Esophagus squamous epithelium (tissue), 5 donors: ENCODE measurements around the gene TMEM163. TPM values are rescaled to one million over a fixed set of nuclear protein-coding genes. Genes with fewer than 3 reads are reported as not detected.

Experiments used
- DNase-seq: peaks from one replicate; lab custom pipeline; 2025; lab: John Stamatoyannopoulos, UW
- H3K27ac ChIP-seq, 4 donors: fragments of 200-600 bp; sonication (generic); one replicate each; pipeline ENCODE4 v1.5.1; 2016 to 2019; ENCODE audit warnings: mild to moderate bottlenecking in 1 of 4
- H3K27me3 ChIP-seq, 4 donors: fragments of 200-600 bp; sonication (generic); 1 replicate in 3 of 4; 2 replicates in 1 of 4; pipeline versions ENCODE4 v1.5.1 to v1.6.0; 2017 to 2021; ENCODE audit warnings: antibody characterized with exemption in 1 of 4
- H3K36me3 ChIP-seq, 3 donors: fragments of 200-600 bp; sonication (generic); one replicate each; pipeline ENCODE4 v1.5.1; 2016 to 2019
- H3K4me1 ChIP-seq, 3 donors: fragments of 200-600 bp; sonication (generic); one replicate each; pipeline ENCODE4 v1.5.1; 2017 to 2019
- H3K4me3 ChIP-seq, 4 donors: fragments of 200-600 bp; sonication (generic); 1 replicate in 3 of 4; 2 replicates in 1 of 4; pipeline ENCODE4 v1.5.1; 2016 to 2019; ENCODE audit warnings: mild to moderate bottlenecking in 2 of 4, moderate library complexity in 1 of 4
- H3K9me3 ChIP-seq, 3 donors: fragments of 200-600 bp; sonication (generic); one replicate each; pipeline ENCODE4 v1.5.1; 2016 to 2019
- POLR2A ChIP-seq, 4 donors: fragments of 450-650 bp; IDR thresholded peaks; one replicate each; pipeline ENCODE4 v1.6.1; 2017; ENCODE audit warnings: antibody characterized with exemption in 4 of 4, mild to moderate bottlenecking in 4 of 4, moderate library complexity in 3 of 4
- WGBS, 2 donors: methylation state at CpG; one replicate each; pipeline ENCODE4 v1.1.5; 2018; 5-methylcytosine and 5-hydroxymethylcytosine counted together
- intact Hi-C: fragments of 100-400 bp; cut with DNase I; formaldehyde crosslinking; loops from one replicate; pipeline ENCODE4 v1.15.0; 2022
- total RNA-seq, 4 donors: library from RNA; depleted of rRNA; stranded (reverse); fragments of >200 nt; gene quantifications; one replicate each; pipeline ENCODE4 v1.1.0, GENCODE V29; 2016
- TF ChIP-seq, protein P1 (sequence below), 6 experiments: fragments of 450-650 bp in 4 of 6; fragments of 200-600 bp in 2 of 6; sonication (generic) in 2 of 6; IDR thresholded peaks; one replicate each; pipeline ENCODE4 v1.5.1; 2016 to 2019; ENCODE audit warnings: antibody characterized with exemption in 6 of 6, mild to moderate bottlenecking in 4 of 6, moderate library complexity in 4 of 6
- donor health status: DM: yes; HTN: yes; CAD: no.

Gene TMEM163
- total RNA-seq, 4 donors from 2014 or later, result 0.09 to 0.19 (median 0.12) TPM; not detected in 1

DNA sequence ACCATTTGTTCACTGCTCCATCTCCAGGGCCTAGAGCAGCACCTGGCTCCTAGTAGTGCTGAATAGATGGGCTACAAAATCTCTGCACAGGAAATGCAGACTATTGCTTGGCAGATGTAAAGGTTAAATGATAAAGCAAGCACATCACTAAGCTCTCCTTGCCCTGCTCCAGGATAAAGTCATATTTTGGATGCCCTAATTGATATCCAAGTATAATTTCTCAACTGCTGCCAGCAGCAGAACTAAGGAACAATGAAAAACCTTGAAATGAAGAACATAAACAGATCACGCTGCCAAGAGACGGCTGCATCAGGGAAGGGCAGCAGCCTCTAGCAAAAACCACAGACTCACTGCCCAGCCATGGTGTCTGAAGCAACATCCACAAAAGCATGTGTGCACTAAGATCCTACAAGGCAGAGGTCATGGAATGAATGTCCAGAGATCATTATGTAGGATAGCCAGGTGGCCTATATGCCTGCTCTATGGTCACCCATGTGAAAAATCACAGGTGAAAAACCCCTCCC lies 134.7 kb downstream of the TMEM163 start:
- Histone ChIP-seq H3K36me3 (no peaks in the 10 kb centered on the region), H3K4me1 (no peaks in the 10 kb centered on the region), H3K27me3 (no peaks in the 10 kb centered on the region), H3K9me3 (no peaks in the 10 kb centered on the region), H3K27ac (no peak overlapping the region), H3K4me3 (no peak overlapping the region)
- no peak for DNase-seq
- intact Hi-C loops, result no loop called here
- 35 to 47% methylated on average over 2 of the region's 2 CpGs for WGBS, 2 donors
- no peak for TF ChIP-seq POLR2A (IDR thresholded peaks at IDR 0.05)
- TF ChIP-seq, protein P1, sequence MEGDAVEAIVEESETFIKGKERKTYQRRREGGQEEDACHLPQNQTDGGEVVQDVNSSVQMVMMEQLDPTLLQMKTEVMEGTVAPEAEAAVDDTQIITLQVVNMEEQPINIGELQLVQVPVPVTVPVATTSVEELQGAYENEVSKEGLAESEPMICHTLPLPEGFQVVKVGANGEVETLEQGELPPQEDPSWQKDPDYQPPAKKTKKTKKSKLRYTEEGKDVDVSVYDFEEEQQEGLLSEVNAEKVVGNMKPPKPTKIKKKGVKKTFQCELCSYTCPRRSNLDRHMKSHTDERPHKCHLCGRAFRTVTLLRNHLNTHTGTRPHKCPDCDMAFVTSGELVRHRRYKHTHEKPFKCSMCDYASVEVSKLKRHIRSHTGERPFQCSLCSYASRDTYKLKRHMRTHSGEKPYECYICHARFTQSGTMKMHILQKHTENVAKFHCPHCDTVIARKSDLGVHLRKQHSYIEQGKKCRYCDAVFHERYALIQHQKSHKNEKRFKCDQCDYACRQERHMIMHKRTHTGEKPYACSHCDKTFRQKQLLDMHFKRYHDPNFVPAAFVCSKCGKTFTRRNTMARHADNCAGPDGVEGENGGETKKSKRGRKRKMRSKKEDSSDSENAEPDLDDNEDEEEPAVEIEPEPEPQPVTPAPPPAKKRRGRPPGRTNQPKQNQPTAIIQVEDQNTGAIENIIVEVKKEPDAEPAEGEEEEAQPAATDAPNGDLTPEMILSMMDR (IDR thresholded peaks at IDR 0.05), result no peak

DNA sequence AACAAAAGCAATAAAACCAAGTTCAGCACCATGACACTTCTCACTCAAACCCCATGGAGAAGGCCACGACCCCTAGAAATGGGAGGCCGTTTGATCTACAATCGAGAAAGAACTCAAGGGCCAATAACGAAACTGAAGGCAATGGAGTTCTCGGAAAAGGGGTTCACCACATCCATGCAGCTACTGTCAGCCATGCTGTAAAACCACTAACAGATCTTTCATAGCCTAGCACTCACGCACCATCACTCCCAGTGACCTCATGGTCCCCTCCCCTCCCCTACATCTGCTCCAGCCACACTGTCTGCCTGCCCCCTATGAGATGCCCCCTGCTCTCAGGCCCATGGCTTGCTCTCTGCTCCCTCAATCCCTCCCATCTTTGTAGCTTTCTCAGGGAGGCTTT lies 135.3 kb downstream of the TMEM163 start:
- no peaks in the 10 kb centered on the region for H3K9me3 ChIP-seq
- H3K4me3 ChIP-seq, result no peak overlapping the region
- no peaks in the 10 kb centered on the region for H3K36me3 ChIP-seq
- no peaks in the 10 kb centered on the region for H3K4me1 ChIP-seq
- TF ChIP-seq, protein P1 (IDR thresholded peaks at IDR 0.05), result no peak
- no peak for TF ChIP-seq POLR2A (IDR thresholded peaks at IDR 0.05)
- WGBS, 2 donors, result 71 to 76% methylated on average over 6 of the region's 6 CpGs
- intact Hi-C loops, result no loop called here
- no peak overlapping the region for H3K27ac ChIP-seq
- no peak for DNase-seq
- no peaks in the 10 kb centered on the region for H3K27me3 ChIP-seq

DNA sequence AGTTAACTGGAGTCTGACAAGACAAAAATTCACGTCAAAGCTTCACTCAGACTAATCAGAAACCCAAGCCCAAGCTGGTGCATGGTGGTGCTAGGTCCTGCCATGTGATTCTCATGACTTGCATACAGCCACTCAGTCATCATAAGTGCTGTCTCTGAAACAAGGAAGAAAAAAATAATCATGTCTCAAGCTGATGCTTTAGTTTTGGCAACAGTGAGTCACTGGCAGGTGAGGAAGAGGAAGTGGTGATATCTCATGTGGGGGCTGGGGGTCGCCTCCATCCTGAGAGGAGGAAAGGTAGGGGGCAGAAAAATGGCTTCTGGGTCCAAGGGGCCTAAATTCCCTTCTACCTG lies 136.3 kb downstream of the TMEM163 start:
- Histone ChIP-seq H3K4me1 (no peaks in the 10 kb centered on the region), H3K27me3 (no peaks in the 10 kb centered on the region), H3K27ac (no peak overlapping the region), H3K36me3 (no peaks in the 10 kb centered on the region), H3K4me3 (no peak overlapping the region), H3K9me3 (no peaks in the 10 kb centered on the region)
- intact Hi-C loops, result no loop called here
- WGBS, 2 donors, result 23 to 44% methylated on average over 2 of the region's 2 CpGs
- DNase-seq, result no peak
- TF ChIP-seq, protein P1 (IDR thresholded peaks at IDR 0.05), result no peak
- no peak for TF ChIP-seq POLR2A (IDR thresholded peaks at IDR 0.05)

DNA sequence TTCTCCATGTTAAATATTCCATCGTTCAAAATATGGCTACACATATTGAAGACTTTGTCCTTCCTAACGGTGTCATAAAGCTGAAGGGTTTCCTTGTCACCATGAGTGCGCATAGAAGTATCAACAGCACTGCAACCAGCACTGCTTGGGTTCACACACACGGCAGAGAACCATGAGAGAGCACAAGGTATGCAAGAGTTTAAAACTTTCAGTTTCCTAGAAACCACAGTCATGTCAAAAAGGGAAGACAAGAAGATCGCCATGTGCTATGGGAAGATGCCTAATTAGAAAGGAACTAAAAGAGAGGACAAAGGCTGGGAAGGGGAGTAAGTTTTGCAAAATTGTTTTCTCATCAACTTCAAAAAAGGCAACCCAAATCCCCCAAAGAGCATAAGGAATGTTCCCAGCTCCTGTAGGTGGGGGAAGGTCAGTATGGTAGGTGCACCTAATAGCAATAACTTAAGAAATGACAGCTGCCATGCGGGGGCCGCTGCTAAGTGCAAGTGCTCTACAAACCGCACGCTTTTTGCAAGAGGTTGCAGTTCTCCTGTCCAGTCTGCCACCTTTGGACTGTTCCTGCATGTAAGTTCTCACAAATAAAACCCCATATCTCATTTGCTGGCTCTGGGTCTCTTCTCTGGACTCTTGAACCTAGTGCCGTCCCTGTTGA lies 136.8 kb downstream of the TMEM163 start:
- Histone ChIP-seq H3K4me1 (no peaks in the 10 kb centered on the region), H3K4me3 (no peak overlapping the region), H3K27me3 (no peaks in the 10 kb centered on the region), H3K27ac (no peak overlapping the region), H3K36me3 (no peaks in the 10 kb centered on the region), H3K9me3 (no peaks in the 10 kb centered on the region)
- no peak for DNase-seq
- whole genome bisulfite sequencing, 2 donors, result 77 to 84% methylated on average over 9 to 10 of the region's 10 CpGs
- intact Hi-C loops, result no loop called here
- TF ChIP-seq, protein P1 (IDR thresholded peaks at IDR 0.05), result no peak
- no peak for TF ChIP-seq POLR2A (IDR thresholded peaks at IDR 0.05)

DNA sequence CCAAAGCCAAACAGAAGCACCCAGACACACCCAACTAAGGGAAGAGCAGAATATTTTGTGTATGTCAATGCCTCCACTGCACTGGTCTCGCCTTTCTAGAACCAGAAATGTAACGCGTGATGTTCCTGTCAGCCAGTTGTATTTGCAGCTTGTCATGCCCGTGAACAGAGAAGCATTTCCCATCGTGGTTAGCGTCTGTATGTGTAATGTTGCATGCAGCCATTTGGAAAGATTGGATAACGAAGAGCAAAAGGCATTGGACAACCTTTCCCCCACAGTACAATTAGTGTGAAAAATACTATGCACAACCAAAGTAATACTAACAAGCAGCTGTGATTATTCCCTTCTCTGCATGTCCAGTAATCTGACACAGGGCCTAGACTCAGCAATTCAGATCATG lies 140.5 kb downstream of the TMEM163 start:
- H3K27ac ChIP-seq, result no peak overlapping the region
- TF ChIP-seq POLR2A (IDR thresholded peaks at IDR 0.05), result no peak
- TF ChIP-seq, protein P1 (IDR thresholded peaks at IDR 0.05), result no peak
- no peaks in the 10 kb centered on the region for H3K9me3 ChIP-seq
- no peaks in the 10 kb centered on the region for H3K36me3 ChIP-seq
- intact Hi-C loops, result no loop called here
- WGBS, 2 donors, result 60 to 72% methylated on average over 7 of the region's 7 CpGs
- no peak overlapping the region for H3K4me3 ChIP-seq
- H3K27me3 ChIP-seq, result no peaks in the 10 kb centered on the region
- no peak for DNase-seq
- no peaks in the 10 kb centered on the region for H3K4me1 ChIP-seq
